ENCODE measurements around the gene VSIG10L. TPM values are rescaled to one million over a fixed set of nuclear protein-coding genes. Genes with fewer than 3 reads are reported as not detected.

The VSIG10L gene
- total RNA-seq, 1 donor, result 0.72 TPM

DNA sequence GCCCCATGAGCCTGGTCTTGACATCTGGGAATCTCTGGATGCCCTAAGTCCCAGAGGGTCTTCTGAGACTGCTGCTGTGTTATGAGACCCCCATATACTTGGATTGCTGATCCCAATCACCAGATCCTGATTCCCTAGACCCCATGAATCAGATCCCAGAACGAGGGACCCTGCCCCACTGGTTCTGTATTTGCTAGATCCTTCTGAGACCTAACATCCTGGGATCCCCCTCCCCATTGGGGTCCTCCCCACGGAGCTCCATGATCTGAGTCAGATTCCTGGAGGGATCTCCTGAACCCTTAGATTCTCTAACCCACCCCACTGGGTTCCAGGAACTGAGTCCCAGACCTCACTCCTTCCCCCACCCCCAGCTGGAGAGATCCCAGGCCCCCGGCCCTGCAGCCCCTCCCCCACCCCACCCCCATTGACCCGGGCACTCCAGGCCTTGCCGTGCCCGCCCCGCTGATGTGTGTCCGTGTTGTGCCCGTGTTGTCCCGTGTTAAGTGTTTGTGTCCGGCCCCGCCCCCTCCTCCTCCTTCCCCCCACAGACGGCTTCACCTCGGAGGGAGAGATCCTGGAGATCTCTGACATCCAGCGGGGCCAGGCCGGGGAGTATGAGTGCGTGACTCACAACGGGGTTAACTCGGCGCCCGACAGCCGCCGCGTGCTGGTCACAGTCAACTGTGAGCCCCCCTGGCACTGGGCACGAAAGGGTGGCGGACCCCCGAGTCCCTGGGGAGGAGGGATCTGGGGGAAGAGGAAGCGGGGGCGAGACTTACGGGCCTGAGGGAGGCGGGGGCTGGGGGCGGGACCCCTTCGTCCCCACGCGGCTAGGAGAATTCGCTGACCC is 15.5 kb downstream of the VSIG10L start:
- TF ChIP-seq, protein P1, sequence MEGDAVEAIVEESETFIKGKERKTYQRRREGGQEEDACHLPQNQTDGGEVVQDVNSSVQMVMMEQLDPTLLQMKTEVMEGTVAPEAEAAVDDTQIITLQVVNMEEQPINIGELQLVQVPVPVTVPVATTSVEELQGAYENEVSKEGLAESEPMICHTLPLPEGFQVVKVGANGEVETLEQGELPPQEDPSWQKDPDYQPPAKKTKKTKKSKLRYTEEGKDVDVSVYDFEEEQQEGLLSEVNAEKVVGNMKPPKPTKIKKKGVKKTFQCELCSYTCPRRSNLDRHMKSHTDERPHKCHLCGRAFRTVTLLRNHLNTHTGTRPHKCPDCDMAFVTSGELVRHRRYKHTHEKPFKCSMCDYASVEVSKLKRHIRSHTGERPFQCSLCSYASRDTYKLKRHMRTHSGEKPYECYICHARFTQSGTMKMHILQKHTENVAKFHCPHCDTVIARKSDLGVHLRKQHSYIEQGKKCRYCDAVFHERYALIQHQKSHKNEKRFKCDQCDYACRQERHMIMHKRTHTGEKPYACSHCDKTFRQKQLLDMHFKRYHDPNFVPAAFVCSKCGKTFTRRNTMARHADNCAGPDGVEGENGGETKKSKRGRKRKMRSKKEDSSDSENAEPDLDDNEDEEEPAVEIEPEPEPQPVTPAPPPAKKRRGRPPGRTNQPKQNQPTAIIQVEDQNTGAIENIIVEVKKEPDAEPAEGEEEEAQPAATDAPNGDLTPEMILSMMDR (IDR thresholded peaks at IDR 0.05; ENCODE audit: extremely low read depth, low read depth, low read length), result no peak
- no peak overlapping the region for H3K4me3 ChIP-seq (ENCODE audit: insufficient read depth, low read length)
- no peaks in the 10 kb centered on the region for H3K79me2 ChIP-seq (ENCODE audit: insufficient read depth, low read length)
- H3K4me1 ChIP-seq (ENCODE audit: insufficient read depth, low read length), result no peaks in the 10 kb centered on the region
- no peaks in the 10 kb centered on the region for H3K9me3 ChIP-seq (ENCODE audit: low read depth, low read length)
- H3K36me3 ChIP-seq (ENCODE audit: insufficient read depth, low read length), result no peaks in the 10 kb centered on the region
- peaks cover 4% of the 10 kb centered on the region for H3K27me3 ChIP-seq (ENCODE audit: insufficient read depth, low read length)
- H2AFZ ChIP-seq (ENCODE audit: low read length), result no peak overlapping the region
- H3K4me2 ChIP-seq (ENCODE audit: insufficient read depth, low read length), result no peak overlapping the region
- H3K27ac ChIP-seq (ENCODE audit: low read depth, low read length), result no peak overlapping the region
- DNase-seq (ENCODE audit: insufficient read length, low spot score, missing footprints), result peak; percentile 78
- no peaks in the 10 kb centered on the region for H4K20me1 ChIP-seq (ENCODE audit: insufficient read depth, low read length)

- Histone ChIP-seq H4K20me1 (ENCODE audit: insufficient read depth, low read length) (no peaks in the 10 kb centered on the region), H3K9me3 (ENCODE audit: low read depth, low read length) (no peaks in the 10 kb centered on the region), H3K79me2 (ENCODE audit: insufficient read depth, low read length) (no peaks in the 10 kb centered on the region), H2AFZ (ENCODE audit: low read length) (no peak overlapping the region), H3K27ac (ENCODE audit: low read depth, low read length) (no peak overlapping the region), H3K27me3 (ENCODE audit: insufficient read depth, low read length) (peaks cover 4% of the 10 kb centered on the region), H3K4me2 (ENCODE audit: insufficient read depth, low read length) (no peak overlapping the region), H3K4me3 (ENCODE audit: insufficient read depth, low read length) (no peak overlapping the region), H3K4me1 (ENCODE audit: insufficient read depth, low read length) (no peaks in the 10 kb centered on the region), H3K36me3 (ENCODE audit: insufficient read depth, low read length) (no peaks in the 10 kb centered on the region)
- DNase-seq (ENCODE audit: insufficient read length, low spot score, missing footprints), result peak; percentile 81
- TF ChIP-seq, protein P1 (IDR thresholded peaks at IDR 0.05; ENCODE audit: extremely low read depth, low read depth, low read length), result no peak
Measured at GRCh38 chr19:51325161-51325976, 16.6 kb downstream of the VSIG10L start.

DNA sequence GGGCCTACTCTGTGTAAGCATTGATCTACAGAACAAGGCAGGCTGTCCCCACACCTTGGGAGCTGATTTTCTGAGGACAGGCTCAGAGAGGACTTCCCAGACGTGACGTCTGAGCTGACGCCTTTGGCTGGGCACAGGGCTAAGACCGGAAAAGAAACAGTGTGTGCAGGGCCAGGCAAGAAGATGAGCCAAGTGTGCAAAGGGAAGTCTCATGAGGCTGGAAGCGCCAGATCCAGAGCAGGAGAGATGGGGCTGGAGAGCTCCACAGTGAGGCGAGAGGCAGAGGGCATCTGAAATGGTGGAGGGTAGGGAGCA is 17.8 kb downstream of the VSIG10L start:
- peak; percentile 83 for DNase-seq (ENCODE audit: insufficient read length, low spot score, missing footprints)
- H3K4me3 ChIP-seq (ENCODE audit: insufficient read depth, low read length), result no peak overlapping the region
- H3K4me2 ChIP-seq (ENCODE audit: insufficient read depth, low read length), result no peak overlapping the region
- no peak overlapping the region for H2AFZ ChIP-seq (ENCODE audit: low read length)
- TF ChIP-seq, protein P1 (IDR thresholded peaks at IDR 0.05; ENCODE audit: extremely low read depth, low read depth, low read length), result no peak
- H4K20me1 ChIP-seq (ENCODE audit: insufficient read depth, low read length), result no peaks in the 10 kb centered on the region
- no peak overlapping the region for H3K27ac ChIP-seq (ENCODE audit: low read depth, low read length)
- H3K79me2 ChIP-seq (ENCODE audit: insufficient read depth, low read length), result no peaks in the 10 kb centered on the region
- no peaks in the 10 kb centered on the region for H3K36me3 ChIP-seq (ENCODE audit: insufficient read depth, low read length)
- H3K27me3 ChIP-seq (ENCODE audit: insufficient read depth, low read length), result peaks cover 4% of the 10 kb centered on the region
- H3K4me1 ChIP-seq (ENCODE audit: insufficient read depth, low read length), result no peaks in the 10 kb centered on the region
- H3K9me3 ChIP-seq (ENCODE audit: low read depth, low read length), result no peaks in the 10 kb centered on the region
